WTC11 (cell line): ENCODE results near the gene DYSF.

Experiments used
- CREB1 ChIP-seq: sonication (generic); formaldehyde crosslinking; IDR thresholded peaks from 2 replicates; pipeline ENCODE4 v1.8.0; 2023; ENCODE audit warnings: mild to moderate bottlenecking, missing genetic modification reagents
- CTCF ChIP-seq: fragments of 200-600 bp; IDR thresholded peaks from 2 replicates; pipeline ENCODE4 v1.8.0; 2022; ENCODE audit warnings: antibody characterized with exemption
- GABPB1 ChIP-seq: sonication (generic); formaldehyde crosslinking; IDR thresholded peaks from 2 replicates; pipeline ENCODE4 v1.8.1; 2023; ENCODE audit warnings: mild to moderate bottlenecking, missing genetic modification reagents
- JUN ChIP-seq: sonication (generic); formaldehyde crosslinking; IDR thresholded peaks from 2 replicates; pipeline ENCODE4 v1.8.0; 2023; ENCODE audit warnings: mild to moderate bottlenecking, missing genetic modification reagents
- SP1 ChIP-seq: sonication (generic); formaldehyde crosslinking; conservative IDR thresholded peaks from 2 replicates; pipeline ENCODE4 v1.8.1; 2022; ENCODE audit warnings: missing genetic modification reagents
- TEAD4 ChIP-seq: sonication (generic); formaldehyde crosslinking; IDR thresholded peaks from 2 replicates; pipeline ENCODE4 v1.8.0; 2022; ENCODE audit warnings: mild to moderate bottlenecking, missing genetic modification reagents
- ZNF423 ChIP-seq: fragments of 250-450 bp; sonication (Bioruptor Pico); IDR thresholded peaks from 2 replicates; pipeline ENCODE4 v2.1.2; 2022; ENCODE audit warnings: mild to moderate bottlenecking, moderate library complexity

GRCh38 chr2:71512386-71512785, 59.0 kb downstream of the DYSF start:
- TF ChIP-seq CTCF (no peak), JUN (CRISPR knock-in tag) (no peak), CREB1 (CRISPR knock-in tag) (no peak), ZNF423 (CRISPR knock-in tag) (no peak), SP1 (CRISPR knock-in tag) (no peak), TEAD4 (CRISPR knock-in tag) (no peak), GABPB1 (no peak)
